SU-DHL-6 (cell line): ENCODE measurements around the gene AP2A2.

Experiments used
- CTCF ChIP-seq: fragments of 200-600 bp; sonication (generic); IDR thresholded peaks from one replicate; pipeline ENCODE4 v1.5.1; 2017; ENCODE audit warnings: antibody characterized with exemption, mild to moderate bottlenecking, low read length, moderate library complexity; ENCODE audit not compliant: insufficient read depth, poor library complexity, severe bottlenecking
- EZH2phosphoT487 ChIP-seq: fragments of 200-600 bp; sonication (generic), shearing (Covaris generic); conservative IDR thresholded peaks from 2 replicates; pipeline ENCODE4 v1.6.1; 2018; ENCODE audit warnings: mild to moderate bottlenecking, antibody characterized with exemption, low read length, moderate library complexity, mixed read lengths

GRCh38 chr11:1040428-1041148, 114.9 kb downstream of the AP2A2 start:
- TF ChIP-seq CTCF: no peak
- no peak for TF ChIP-seq EZH2phosphoT487
